Endothelial cell (in vitro differentiated cells): ENCODE data around the gene TAF3. TPM values are rescaled to one million over a fixed set of nuclear protein-coding genes. Genes with fewer than 3 reads are reported as not detected.
A peak's percentile ranks its signal among the peaks of the same experiment; 100 is the strongest.

Source experiments
- DNase-seq: peaks from one replicate; pipeline ENCODE4 v3.0.0; 2021; ENCODE audit warnings: low spot score
- H3K27ac Mint-ChIP-seq: one replicate; pipeline ENCODE4 v1.8.0; 2021; ENCODE audit warnings: mixed read lengths, inconsistent platforms; ENCODE audit not compliant: unreplicated experiment
- H3K27me3 Mint-ChIP-seq: one replicate; pipeline ENCODE4 v1.8.0; 2021; ENCODE audit warnings: mild to moderate bottlenecking, moderate library complexity, mixed read lengths, inconsistent platforms; ENCODE audit not compliant: unreplicated experiment
- H3K36me3 Mint-ChIP-seq: one replicate; pipeline ENCODE4 v1.8.0; 2021; ENCODE audit warnings: mild to moderate bottlenecking, low read depth, mixed read lengths, inconsistent platforms; ENCODE audit not compliant: unreplicated experiment
- H3K4me1 Mint-ChIP-seq: one replicate; pipeline ENCODE4 v1.8.0; 2021; ENCODE audit warnings: mild to moderate bottlenecking, mixed read lengths, inconsistent platforms; ENCODE audit not compliant: unreplicated experiment
- H3K4me3 Mint-ChIP-seq: one replicate; pipeline ENCODE4 v1.8.0; 2021; ENCODE audit warnings: mild to moderate bottlenecking, mixed read lengths, inconsistent platforms; ENCODE audit not compliant: unreplicated experiment
- H3K9me3 Mint-ChIP-seq: one replicate; pipeline ENCODE4 v1.8.0; 2021; ENCODE audit warnings: mixed read lengths, inconsistent platforms; ENCODE audit not compliant: unreplicated experiment
- total RNA-seq: library from RNA; stranded (reverse); fragmentation: NEBNext Ultra II Directional; extraction: Animal tissue kit (Norgen Biotek cat#: 25700); gene quantifications from one replicate; pipeline ENCODE4 v1.2.1, GENCODE V29; 2021; ENCODE audit not compliant: unreplicated experiment
- TF ChIP-seq, protein P1 (sequence below): fragments of 200-600 bp; sonication (generic); IDR thresholded peaks from one replicate; pipeline ENCODE4 v1.5.0; 2021; ENCODE audit warnings: antibody characterized with exemption; ENCODE audit not compliant: unreplicated experiment

The TAF3 gene
- total RNA-seq, 1 donor from 2014 or later = 12.4 TPM

DNA sequence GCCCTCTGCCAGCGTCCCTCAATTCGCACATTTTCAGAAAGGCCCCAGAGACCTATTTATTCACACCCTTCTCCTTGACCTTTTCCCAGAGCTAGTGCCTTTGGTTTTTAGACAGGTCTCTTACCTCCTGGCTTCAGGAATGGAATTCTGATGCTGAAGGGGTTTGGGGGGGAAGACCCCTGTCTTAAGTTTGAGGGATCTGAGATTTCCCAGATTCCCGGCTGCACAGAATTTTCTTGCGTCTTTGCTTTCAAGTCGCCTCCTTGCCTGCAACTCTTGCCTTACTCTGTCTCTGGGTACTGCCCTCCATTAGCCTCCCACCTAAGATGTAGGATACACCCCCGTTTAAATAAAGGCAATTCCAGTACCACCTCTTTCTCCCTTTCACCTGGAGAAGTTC lies 238.1 kb downstream of the TAF3 start:
- TF ChIP-seq, protein P1, sequence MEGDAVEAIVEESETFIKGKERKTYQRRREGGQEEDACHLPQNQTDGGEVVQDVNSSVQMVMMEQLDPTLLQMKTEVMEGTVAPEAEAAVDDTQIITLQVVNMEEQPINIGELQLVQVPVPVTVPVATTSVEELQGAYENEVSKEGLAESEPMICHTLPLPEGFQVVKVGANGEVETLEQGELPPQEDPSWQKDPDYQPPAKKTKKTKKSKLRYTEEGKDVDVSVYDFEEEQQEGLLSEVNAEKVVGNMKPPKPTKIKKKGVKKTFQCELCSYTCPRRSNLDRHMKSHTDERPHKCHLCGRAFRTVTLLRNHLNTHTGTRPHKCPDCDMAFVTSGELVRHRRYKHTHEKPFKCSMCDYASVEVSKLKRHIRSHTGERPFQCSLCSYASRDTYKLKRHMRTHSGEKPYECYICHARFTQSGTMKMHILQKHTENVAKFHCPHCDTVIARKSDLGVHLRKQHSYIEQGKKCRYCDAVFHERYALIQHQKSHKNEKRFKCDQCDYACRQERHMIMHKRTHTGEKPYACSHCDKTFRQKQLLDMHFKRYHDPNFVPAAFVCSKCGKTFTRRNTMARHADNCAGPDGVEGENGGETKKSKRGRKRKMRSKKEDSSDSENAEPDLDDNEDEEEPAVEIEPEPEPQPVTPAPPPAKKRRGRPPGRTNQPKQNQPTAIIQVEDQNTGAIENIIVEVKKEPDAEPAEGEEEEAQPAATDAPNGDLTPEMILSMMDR = no peak
- Mint-ChIP-seq H3K27ac (peak overlapping the region; percentile 86), H3K4me3 (peak overlapping the region; percentile 98), H3K36me3 (peaks cover 45% of the 10 kb centered on the region), H3K4me1 (peaks cover 52% of the 10 kb centered on the region), H3K27me3 (peaks cover 36% of the 10 kb centered on the region), H3K9me3 (no peaks in the 10 kb centered on the region)
- DNase-seq = no peak

DNA sequence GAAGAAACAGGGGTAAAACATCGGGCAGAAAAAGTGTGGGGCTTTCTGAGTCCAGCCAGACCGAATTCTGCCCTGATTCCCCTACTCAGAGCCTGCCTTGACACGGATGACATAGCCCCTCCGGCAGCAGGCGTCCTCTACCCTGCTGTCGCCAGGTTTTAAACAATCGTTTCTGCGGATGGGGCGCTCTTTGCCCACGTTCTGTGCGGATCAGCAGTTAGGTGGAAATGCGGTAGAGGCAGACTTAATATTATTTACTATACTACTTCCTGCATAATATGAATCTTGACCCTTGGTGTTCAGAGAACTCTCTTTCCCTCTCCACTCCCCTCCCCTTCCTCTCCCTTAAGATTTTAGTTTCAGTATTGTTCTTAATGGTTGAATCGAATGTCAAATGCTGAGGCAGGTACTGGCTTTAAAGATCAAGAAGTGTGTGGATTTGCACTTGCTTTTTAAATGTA lies 238.6 kb downstream of the TAF3 start:
- H3K27me3 Mint-ChIP-seq = peaks cover 36% of the 10 kb centered on the region
- H3K36me3 Mint-ChIP-seq = peaks cover 48% of the 10 kb centered on the region
- H3K4me3 Mint-ChIP-seq = peak overlapping the region; percentile 98
- DNase-seq = no peak
- H3K9me3 Mint-ChIP-seq = no peaks in the 10 kb centered on the region
- H3K27ac Mint-ChIP-seq = peak overlapping the region; percentile 86
- TF ChIP-seq, protein P1 = no peak
- H3K4me1 Mint-ChIP-seq = peaks cover 55% of the 10 kb centered on the region

DNA sequence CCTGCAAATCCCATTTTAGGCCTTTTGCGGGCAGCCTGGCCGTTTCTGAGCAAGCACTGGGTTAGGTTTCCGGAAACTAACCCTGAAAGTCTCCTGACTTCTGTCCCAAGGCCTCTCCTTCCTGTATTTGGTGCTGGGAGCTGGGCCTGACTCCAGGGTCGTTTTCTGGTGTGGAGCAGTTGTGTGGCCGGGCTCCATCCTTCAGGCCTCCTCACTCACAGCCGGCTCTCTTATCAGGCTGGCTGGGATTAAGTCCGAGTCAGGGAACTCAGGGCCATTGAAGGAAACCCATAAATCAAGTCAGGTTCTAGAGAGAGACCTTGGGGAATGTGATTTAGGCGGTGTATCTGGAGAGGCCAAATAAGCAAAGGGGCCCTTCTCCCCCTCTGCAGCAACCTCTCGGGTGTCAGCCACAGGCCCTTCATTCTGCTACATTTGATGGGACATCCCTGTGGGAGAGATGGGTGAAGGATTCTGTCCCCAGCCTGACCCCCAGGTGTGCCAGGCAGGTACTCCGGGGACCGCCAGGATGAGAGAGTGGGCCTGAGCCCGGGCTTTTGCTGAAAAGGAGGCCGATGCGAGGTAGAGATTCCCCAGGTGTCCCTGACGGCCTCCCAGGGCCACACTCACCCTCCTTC lies 239.4 kb downstream of the TAF3 start:
- peak overlapping the region; percentile 86 for H3K27ac Mint-ChIP-seq
- peaks cover 56% of the 10 kb centered on the region for H3K36me3 Mint-ChIP-seq
- H3K27me3 Mint-ChIP-seq = peaks cover 31% of the 10 kb centered on the region
- H3K9me3 Mint-ChIP-seq = no peaks in the 10 kb centered on the region
- no peak for DNase-seq
- peak overlapping the region; percentile 98 for H3K4me3 Mint-ChIP-seq
- TF ChIP-seq, protein P1 = no peak
- H3K4me1 Mint-ChIP-seq = peaks cover 56% of the 10 kb centered on the region

DNA sequence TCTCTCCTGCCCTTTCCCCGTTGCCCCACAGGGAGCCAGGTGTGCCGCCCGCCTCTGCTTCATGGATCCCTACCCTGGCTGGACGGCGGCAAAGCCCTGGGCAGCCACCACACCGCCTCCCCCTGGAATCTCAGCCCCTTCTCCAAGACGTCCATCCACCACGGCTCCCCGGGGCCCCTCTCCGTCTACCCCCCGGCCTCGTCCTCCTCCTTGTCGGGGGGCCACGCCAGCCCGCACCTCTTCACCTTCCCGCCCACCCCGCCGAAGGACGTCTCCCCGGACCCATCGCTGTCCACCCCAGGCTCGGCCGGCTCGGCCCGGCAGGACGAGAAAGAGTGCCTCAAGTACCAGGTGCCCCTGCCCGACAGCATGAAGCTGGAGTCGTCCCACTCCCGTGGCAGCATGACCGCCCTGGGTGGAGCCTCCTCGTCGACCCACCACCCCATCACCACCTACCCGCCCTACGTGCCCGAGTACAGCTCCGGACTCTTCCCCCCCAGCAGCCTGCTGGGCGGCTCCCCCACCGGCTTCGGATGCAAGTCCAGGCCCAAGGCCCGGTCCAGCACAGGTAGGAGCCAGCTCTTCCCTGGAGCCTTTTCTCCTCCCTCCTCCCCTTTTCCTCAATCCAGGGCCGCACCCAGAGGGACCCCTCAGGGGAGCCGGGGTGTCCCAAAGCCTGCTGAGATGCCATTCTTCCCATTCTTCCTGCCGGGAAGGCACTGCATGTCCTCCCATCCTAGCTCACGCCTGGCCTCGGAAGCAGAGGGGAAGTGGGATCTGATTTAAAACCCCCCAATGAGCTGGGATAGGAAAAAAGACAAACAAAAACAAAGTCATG lies 240.2 kb downstream of the TAF3 start:
- H3K9me3 Mint-ChIP-seq = no peaks in the 10 kb centered on the region
- DNase-seq = no peak
- peaks cover 27% of the 10 kb centered on the region for H3K27me3 Mint-ChIP-seq
- TF ChIP-seq, protein P1 = no peak
- H3K4me3 Mint-ChIP-seq = peak overlapping the region; percentile 98
- H3K36me3 Mint-ChIP-seq = peaks cover 64% of the 10 kb centered on the region
- H3K27ac Mint-ChIP-seq = peak overlapping the region; percentile 86
- H3K4me1 Mint-ChIP-seq = peaks cover 59% of the 10 kb centered on the region
